Measurements from ENCODE around the gene GANC. TPM values are rescaled to one million over a fixed set of nuclear protein-coding genes. Genes with fewer than 3 reads are reported as not detected.

GANC gene
- total RNA-seq, 1 donor from 2014 or later: 24.3 TPM

- intact Hi-C loops (cut with micrococcal nuclease): no loop called here
Observed at GRCh38 chr15:42373274-42373673, 100.3 kb downstream of the GANC start.

GRCh38 chr15:42373936-42374335 lies 100.9 kb downstream of the GANC start:
- intact Hi-C loops (cut with micrococcal nuclease): no loop called here

GRCh38 chr15:42374810-42375209 lies 101.8 kb downstream of the GANC start:
- intact Hi-C loops (cut with micrococcal nuclease): no loop called here

- intact Hi-C loops (cut with micrococcal nuclease): no loop called here
Observed at GRCh38 chr15:42375252-42375651, 102.3 kb downstream of the GANC start.

GRCh38 chr15:42375941-42376340 lies 102.9 kb downstream of the GANC start:
- intact Hi-C loops (cut with micrococcal nuclease): no loop called here

- intact Hi-C loops (cut with micrococcal nuclease): no loop called here
Observed at GRCh38 chr15:42378011-42378410, 105.0 kb downstream of the GANC start.

- intact Hi-C loops (cut with micrococcal nuclease): no loop called here
Observed at GRCh38 chr15:42384597-42384996, 111.6 kb downstream of the GANC start.

GRCh38 chr15:42385206-42385979 lies 112.4 kb downstream of the GANC start:
- intact Hi-C loops (cut with micrococcal nuclease): loop anchor here (1.0 to 5.0 kb wide), 2 partner anchors 163 to 248 kb away; no protein-coding TSS in a partner anchor

- intact Hi-C loops (cut with micrococcal nuclease): loop anchor here (1.0 to 5.0 kb wide), 2 partner anchors 164 to 249 kb away; no protein-coding TSS in a partner anchor
Observed at GRCh38 chr15:42385980-42386700, 113.1 kb downstream of the GANC start.

- intact Hi-C loops (cut with micrococcal nuclease): loop anchor here (5.0 kb wide), 1 partner anchor 165 kb away; no protein-coding TSS in a partner anchor
Observed at GRCh38 chr15:42387603-42388002, 114.6 kb downstream of the GANC start.

- intact Hi-C loops (cut with micrococcal nuclease): no loop called here
Observed at GRCh38 chr15:42392309-42393024, 119.5 kb downstream of the GANC start.

- intact Hi-C loops (cut with micrococcal nuclease): no loop called here
Observed at GRCh38 chr15:42394106-42394505, 121.1 kb downstream of the GANC start.

- intact Hi-C loops (cut with micrococcal nuclease): no loop called here
Observed at GRCh38 chr15:42395838-42396237, 122.8 kb downstream of the GANC start.

- intact Hi-C loops (cut with micrococcal nuclease): no loop called here
Observed at GRCh38 chr15:42401544-42402454, 128.8 kb downstream of the GANC start.

- intact Hi-C loops (cut with micrococcal nuclease): no loop called here
Observed at GRCh38 chr15:42402455-42403205, 129.6 kb downstream of the GANC start.

- intact Hi-C loops (cut with micrococcal nuclease): no loop called here
Observed at GRCh38 chr15:42403389-42403788, 130.4 kb downstream of the GANC start.

- intact Hi-C loops (cut with micrococcal nuclease): no loop called here
Observed at GRCh38 chr15:42404461-42405235, 131.6 kb downstream of the GANC start.

- intact Hi-C loops (cut with micrococcal nuclease): no loop called here
Observed at GRCh38 chr15:42405863-42406482, 133.0 kb downstream of the GANC start.

All from T-helper 1 cell treated with Interleukin-12 subunit alpha and Interleukin-12 subunit beta and Interleukin-4 antibody, amounts not matched to agents 30 ng/mL and 1 ng/mL, for 36 hours (primary cell).